PC-9 (cell line): ENCODE data around the gene PRR15L. TPM values are rescaled to one million over a fixed set of nuclear protein-coding genes. Genes with fewer than 3 reads are reported as not detected.

Experiments used
- BruUV-seq: library from RNA; stranded (reverse); fragments of 400-500 nt; replicated peaks from 2 replicates; lab custom pipeline; 2021; lab: Mats Ljungman, UMichigan
- CTCF ChIA-PET: fragments of 300-600 bp; sonication (Branson Sonifier 250); formaldehyde crosslinking; loops from one replicate; lab custom pipeline; 2022; ENCODE audit warnings: antibody characterized with exemption; lab: Charles Lee
- POLR2A ChIA-PET: fragments of 300-600 bp; sonication (Branson Sonifier 250); formaldehyde crosslinking; loops from one replicate; lab custom pipeline; 2022; ENCODE audit warnings: antibody characterized with exemption; ENCODE audit not compliant: unreplicated experiment; lab: Charles Lee
- DNase-seq, 2 experiments: peaks; one replicate each; pipeline versions ENCODE4 v3.0.0 to v3.0.0-alpha.2; 2015 to 2022; ENCODE audit warnings: mixed read lengths in 1 of 2
- H2AFZ ChIP-seq: fragments of 200-600 bp; sonication (generic); 2 replicates; pipeline ENCODE4 v1.8.1; 2017; ENCODE audit warnings: antibody characterized with exemption
- H3F3A ChIP-seq: fragments of 200-600 bp; sonication (generic); 2 replicates; pipeline ENCODE4 v1.8.1; 2017; ENCODE audit warnings: antibody characterized with exemption, mild to moderate bottlenecking, low read depth; ENCODE audit not compliant: insufficient read depth
- H3K27ac ChIP-seq: fragments of 200-600 bp; sonication (generic); 2 replicates; pipeline ENCODE4 v1.6.1; 2016; ENCODE audit warnings: mixed run types
- H3K27me3 ChIP-seq: fragments of 200-600 bp; sonication (generic); 2 replicates; pipeline ENCODE4 v1.6.1; 2016; ENCODE audit warnings: low read depth, mixed run types; ENCODE audit not compliant: insufficient read depth
- H3K36me3 ChIP-seq: fragments of 200-600 bp; sonication (generic); 2 replicates; pipeline ENCODE4 v1.6.1; 2016; ENCODE audit warnings: low read depth, mixed run types
- H3K4me1 ChIP-seq: fragments of 200-600 bp; sonication (generic); replicated peaks from 2 replicates; pipeline ENCODE4 v1.6.1; 2016; ENCODE audit warnings: mixed run types; ENCODE audit not compliant: insufficient read depth
- H3K4me2 ChIP-seq: fragments of 200-600 bp; sonication (generic); 2 replicates; pipeline ENCODE4 v1.6.1; 2017; ENCODE audit warnings: mixed run types
- H3K4me3 ChIP-seq: fragments of 200-600 bp; sonication (generic); 2 replicates; pipeline ENCODE4 v1.6.1; 2016; ENCODE audit warnings: mixed run types
- H3K79me2 ChIP-seq: fragments of 200-600 bp; sonication (generic); 2 replicates; pipeline ENCODE4 v1.6.1; 2017; ENCODE audit warnings: low read depth, mixed run types
- H3K9me2 ChIP-seq: fragments of 200-600 bp; sonication (generic); 2 replicates; pipeline ENCODE4 v1.8.1; 2017; ENCODE audit warnings: mild to moderate bottlenecking; ENCODE audit not compliant: insufficient read depth
- H3K9me3 ChIP-seq: fragments of 200-600 bp; sonication (generic); 2 replicates; pipeline ENCODE4 v1.8.1; 2016; ENCODE audit warnings: low read depth; ENCODE audit not compliant: insufficient read depth
- H4K20me1 ChIP-seq: fragments of 200-600 bp; sonication (generic); 2 replicates; pipeline ENCODE4 v1.8.1; 2017; ENCODE audit not compliant: insufficient read depth
- EZH2 ChIP-seq: fragments of 200-600 bp; sonication (generic); IDR thresholded peaks from 2 replicates; pipeline ENCODE4 v1.8.0; 2017; ENCODE audit warnings: antibody characterized with exemption, low read depth
- intact Hi-C: fragments of 100-400 bp; cut with micrococcal nuclease; formaldehyde crosslinking; loops from one replicate; pipeline ENCODE4 v1.10.0; 2022; ENCODE audit not compliant: unreplicated experiment
- total RNA-seq: library from RNA; stranded (reverse); gene quantifications from 2 replicates; pipeline ENCODE4 v1.2.3, GENCODE V29; 2021
- TF ChIP-seq, protein P1 (sequence below): fragments of 200-600 bp; sonication (generic); conservative IDR thresholded peaks from 2 replicates; pipeline ENCODE4 v1.6.1; 2017; ENCODE audit warnings: mixed run types, antibody characterized with exemption, mild to moderate bottlenecking, moderate library complexity

PRR15L gene
- total RNA-seq, 1 experiment from 2014 or later, result 5.3 TPM

DNA sequence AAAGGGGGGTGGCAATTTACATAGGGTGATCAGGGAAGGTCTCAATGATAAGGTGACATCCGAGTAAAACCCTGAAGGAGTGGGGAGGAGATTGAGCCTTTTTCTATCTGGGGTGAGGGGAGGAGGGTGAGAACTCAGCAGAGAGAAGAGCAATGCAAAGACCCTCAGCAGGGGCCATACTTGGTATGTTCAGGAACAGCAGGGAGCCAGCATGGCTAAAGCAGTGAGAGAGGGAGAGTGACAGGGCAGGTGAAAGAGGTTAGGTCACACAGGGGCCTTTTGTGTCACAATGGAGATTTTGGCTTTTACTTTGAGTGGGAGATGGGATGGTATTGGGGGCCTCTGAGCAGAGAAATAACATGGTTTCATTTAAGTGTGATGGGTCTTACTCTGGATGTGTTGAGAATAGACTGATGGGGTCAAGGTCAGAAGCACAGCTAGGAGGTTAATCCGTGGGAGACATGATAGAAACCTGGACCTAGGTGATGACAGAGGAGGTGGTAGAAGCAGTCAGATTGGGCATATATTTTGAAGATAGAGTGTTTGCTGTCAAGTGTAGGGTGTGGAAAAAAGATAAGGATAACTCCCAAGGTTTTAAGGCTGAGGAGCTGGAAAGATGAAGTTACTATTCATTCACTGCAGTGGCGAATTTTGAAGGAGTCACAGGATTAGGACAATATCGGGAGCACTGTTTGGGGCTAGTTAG is 55.5 kb downstream of the PRR15L start:
- Histone ChIP-seq H3K79me2 (peaks cover 24% of the 10 kb centered on the region), H3K4me1 (peaks cover 9% of the 10 kb centered on the region), H3K27me3 (no peaks in the 10 kb centered on the region), H3F3A (no peaks in the 10 kb centered on the region; the same call in 1 of the 2 replicates), H3K4me3 (no peak overlapping the region), H3K9me2 (no peaks in the 10 kb centered on the region), H3K9me3 (no peaks in the 10 kb centered on the region), H3K4me2 (no peak overlapping the region), H4K20me1 (no peaks in the 10 kb centered on the region), H2AFZ (no peak overlapping the region), H3K27ac (no peak overlapping the region), H3K36me3 (no peaks in the 10 kb centered on the region; the same call in 1 of the 2 replicates)
- no peak for DNase-seq
- ChIA-PET CTCF (no interaction called here), POLR2A (no interaction called here)
- TF ChIP-seq EZH2, result no peak
- TF ChIP-seq, protein P1, sequence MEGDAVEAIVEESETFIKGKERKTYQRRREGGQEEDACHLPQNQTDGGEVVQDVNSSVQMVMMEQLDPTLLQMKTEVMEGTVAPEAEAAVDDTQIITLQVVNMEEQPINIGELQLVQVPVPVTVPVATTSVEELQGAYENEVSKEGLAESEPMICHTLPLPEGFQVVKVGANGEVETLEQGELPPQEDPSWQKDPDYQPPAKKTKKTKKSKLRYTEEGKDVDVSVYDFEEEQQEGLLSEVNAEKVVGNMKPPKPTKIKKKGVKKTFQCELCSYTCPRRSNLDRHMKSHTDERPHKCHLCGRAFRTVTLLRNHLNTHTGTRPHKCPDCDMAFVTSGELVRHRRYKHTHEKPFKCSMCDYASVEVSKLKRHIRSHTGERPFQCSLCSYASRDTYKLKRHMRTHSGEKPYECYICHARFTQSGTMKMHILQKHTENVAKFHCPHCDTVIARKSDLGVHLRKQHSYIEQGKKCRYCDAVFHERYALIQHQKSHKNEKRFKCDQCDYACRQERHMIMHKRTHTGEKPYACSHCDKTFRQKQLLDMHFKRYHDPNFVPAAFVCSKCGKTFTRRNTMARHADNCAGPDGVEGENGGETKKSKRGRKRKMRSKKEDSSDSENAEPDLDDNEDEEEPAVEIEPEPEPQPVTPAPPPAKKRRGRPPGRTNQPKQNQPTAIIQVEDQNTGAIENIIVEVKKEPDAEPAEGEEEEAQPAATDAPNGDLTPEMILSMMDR, result no peak
- intact Hi-C loops, result no loop called here
- no TSS peak for BruUV-seq

Other genes with a start within 250 kb of the PRR15L start
- not detected in 2 replicates for gene TBX21, start 224.6 kb downstream of the PRR15L start, total RNA-seq
- gene OSBPL7, start 136.1 kb downstream of the PRR15L start, total RNA-seq, result 32.2 and 35.9 TPM in 2 replicates
- gene MRPL10, start 126.3 kb downstream of the PRR15L start, total RNA-seq, result 50.1 and 63.8 TPM in 2 replicates
- gene LRRC46, start 126.2 kb downstream of the PRR15L start, total RNA-seq, result 1.5 and 1.9 TPM in 2 replicates
- gene SCRN2, start 116.6 kb downstream of the PRR15L start, total RNA-seq, result 31.7 and 43.9 TPM in 2 replicates
- 13.3 and 14.9 TPM in 2 replicates for gene SP6, start 106.7 kb downstream of the PRR15L start, total RNA-seq
- 13.5 and 18.0 TPM in 2 replicates for gene SP2, start 61.6 kb downstream of the PRR15L start, total RNA-seq
- 40.2 and 44.1 TPM in 2 replicates for gene PNPO, start 16.3 kb downstream of the PRR15L start, total RNA-seq
- gene CDK5RAP3, start 13.2 kb upstream of the PRR15L start, total RNA-seq, result 147 and 195 TPM in 2 replicates
- 2.6 and 2.7 TPM in 2 replicates for gene COPZ2, start 79.9 kb upstream of the PRR15L start, total RNA-seq
- 85.5 and 91.7 TPM in 2 replicates for gene NFE2L1, start 90.5 kb upstream of the PRR15L start, total RNA-seq
- 73.6 and 93.9 TPM in 2 replicates for gene CBX1, start 143.6 kb upstream of the PRR15L start, total RNA-seq
- gene SNX11, start 149.9 kb upstream of the PRR15L start, total RNA-seq, result 16.0 and 17.0 TPM in 2 replicates